Spinal cord (tissue), 10 donors: Measurements from ENCODE around the gene CHAC1. TPM values are rescaled to one million over a fixed set of nuclear protein-coding genes. Genes with fewer than 3 reads are reported as not detected.

ENCODE experiments used
- DNase-seq, 6 donors: peaks; one replicate each; pipeline versions ENCODE4 v3.0.0 to v3.0.0-alpha.2; 2013 to 2015; ENCODE audit warnings: low spot score in 6 of 6, low read depth in 4 of 6
- H3K27ac ChIP-seq: one replicate; pipeline ENCODE4 v1.5.1; 2013; ENCODE audit warnings: low read depth, low read length, control low read depth
- H3K27me3 ChIP-seq: one replicate; pipeline ENCODE4 v1.6.1; 2013; ENCODE audit warnings: low read length; ENCODE audit not compliant: control insufficient read depth, insufficient read depth
- H3K36me3 ChIP-seq: one replicate; pipeline ENCODE4 v1.6.1; 2013; ENCODE audit warnings: low read length; ENCODE audit not compliant: control insufficient read depth, insufficient read depth
- H3K4me1 ChIP-seq: one replicate; pipeline ENCODE4 v1.6.1; 2013; ENCODE audit warnings: low read length; ENCODE audit not compliant: control insufficient read depth, insufficient read depth
- H3K4me3 ChIP-seq: one replicate; pipeline ENCODE4 v1.5.1; 2013; ENCODE audit warnings: low read depth, low read length, control low read depth
- H3K9me3 ChIP-seq: one replicate; pipeline ENCODE4 v1.6.1; 2013; ENCODE audit warnings: low read length; ENCODE audit not compliant: control insufficient read depth, insufficient read depth
- WGBS: methylation state at CpG from one replicate; pipeline ENCODE4 v1.1.5; 2013; ENCODE audit warnings: missing lambda C conversion rate; ENCODE audit not compliant: insufficient coverage; 5-methylcytosine and 5-hydroxymethylcytosine counted together
- polyA plus RNA-seq, 2 donors: library from polyadenylated mRNA; unstranded; fragments of 120-200 nt; gene quantifications; one replicate each; pipeline ENCODE4 v1.2.1, GENCODE V29; 2013; ENCODE audit not compliant: insufficient read length in 2 of 2
- total RNA-seq, 2 donors: library from RNA; depleted of rRNA in 1 of 2; stranded (reverse); fragments of 120-200 nt in 1 of 2; fragments of >200 nt in 1 of 2; gene quantifications; one replicate each; pipeline versions ENCODE4 v1.2.3 to v1.2.4, GENCODE V29; 2013 to 2014
- donor health status: healthy.

Gene CHAC1
- total and polyA plus RNA-seq, 4 donors: 3.6 to 17.7 (median 10.8) TPM

GRCh38 chr15:40990789-40991188, 37.5 kb downstream of the CHAC1 start:
- DNase-seq: no peak
- no CpG with 5 or more reads among the region's 1 CpG for WGBS

GRCh38 chr15:40991355-40991754, 38.1 kb downstream of the CHAC1 start:
- H3K4me3 ChIP-seq: no peak overlapping the region
- 93% methylated on average over 2 of the region's 3 CpGs for WGBS
- H3K36me3 ChIP-seq: peaks cover 40% of the 10 kb centered on the region
- no peaks in the 10 kb centered on the region for H3K4me1 ChIP-seq
- no peaks in the 10 kb centered on the region for H3K27me3 ChIP-seq
- no peak overlapping the region for H3K27ac ChIP-seq
- no peak for DNase-seq
- H3K9me3 ChIP-seq: no peaks in the 10 kb centered on the region

More at GRCh38 chr15:40990789-40991188, 37.5 kb downstream of the CHAC1 start:
- Histone ChIP-seq H3K9me3 (no peaks in the 10 kb centered on the region), H3K27ac (no peak overlapping the region), H3K4me3 (no peak overlapping the region), H3K27me3 (no peaks in the 10 kb centered on the region), H3K36me3 (peaks cover 41% of the 10 kb centered on the region), H3K4me1 (no peaks in the 10 kb centered on the region)

DNA sequence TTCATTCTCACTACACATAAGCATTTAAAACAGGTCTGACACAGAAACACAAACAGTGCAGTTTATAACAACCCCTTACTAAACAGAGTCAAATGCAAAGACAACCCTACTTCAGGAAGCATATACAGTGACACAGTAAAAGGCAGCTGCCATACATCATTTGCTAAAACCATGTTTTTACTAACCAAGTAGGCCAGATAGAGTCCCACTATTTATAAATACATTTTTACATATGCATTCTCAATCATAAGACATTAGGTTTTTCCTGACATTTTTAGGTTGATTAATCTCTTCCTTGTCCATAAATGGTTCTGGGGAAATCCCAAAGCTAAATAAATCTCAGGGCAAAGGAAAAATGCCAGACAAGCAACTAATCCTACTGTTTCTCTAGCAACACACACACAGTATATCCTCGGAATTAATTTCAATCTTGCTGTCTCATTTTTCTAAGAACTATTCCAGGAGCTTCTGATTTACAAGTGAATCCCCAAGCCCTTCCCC, 39.0 kb downstream of the CHAC1 start:
- H3K27ac ChIP-seq: no peak overlapping the region
- no peak overlapping the region for H3K4me3 ChIP-seq
- H3K9me3 ChIP-seq: no peaks in the 10 kb centered on the region
- H3K36me3 ChIP-seq: peaks cover 37% of the 10 kb centered on the region
- peak in 1 of 6 donors; percentile 31 for DNase-seq
- WGBS: 78% methylated on average over 1 of the region's 1 CpG
- no peaks in the 10 kb centered on the region for H3K27me3 ChIP-seq
- no peaks in the 10 kb centered on the region for H3K4me1 ChIP-seq

- Histone ChIP-seq H3K4me3 (no peak overlapping the region), H3K27me3 (no peaks in the 10 kb centered on the region), H3K36me3 (peaks cover 34% of the 10 kb centered on the region), H3K27ac (no peak overlapping the region), H3K9me3 (no peaks in the 10 kb centered on the region), H3K4me1 (no peaks in the 10 kb centered on the region)
- 97% methylated on average over 4 of the region's 5 CpGs for WGBS
- no peak for DNase-seq
These were observed 39.6 kb downstream of the CHAC1 start for GRCh38 chr15:40992825-40993224.

DNA sequence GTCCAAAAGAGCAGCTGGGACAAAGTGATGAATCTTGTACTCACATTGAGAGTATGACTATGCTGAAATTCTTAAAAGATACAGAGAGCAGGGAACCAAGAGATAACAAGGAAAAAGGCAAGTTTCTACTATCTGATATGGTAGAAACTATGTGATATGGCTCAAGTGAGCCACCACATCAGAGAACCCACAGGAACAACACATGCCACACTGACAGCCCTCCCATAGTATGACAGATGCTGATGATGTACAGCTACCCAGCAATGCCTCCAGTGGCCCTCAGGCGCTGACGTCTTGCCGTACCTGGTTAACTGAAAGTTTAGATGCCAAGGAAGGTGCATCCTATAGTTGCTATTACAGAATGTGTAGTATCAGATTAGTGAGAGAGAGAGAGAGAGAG, 42.4 kb downstream of the CHAC1 start:
- no peaks in the 10 kb centered on the region for H3K27me3 ChIP-seq
- H3K4me3 ChIP-seq: no peak overlapping the region
- H3K36me3 ChIP-seq: peaks cover 43% of the 10 kb centered on the region
- H3K27ac ChIP-seq: no peak overlapping the region
- H3K4me1 ChIP-seq: no peaks in the 10 kb centered on the region
- DNase-seq: no peak
- H3K9me3 ChIP-seq: no peaks in the 10 kb centered on the region
- no CpG with 5 or more reads among the region's 3 CpGs for WGBS

DNA sequence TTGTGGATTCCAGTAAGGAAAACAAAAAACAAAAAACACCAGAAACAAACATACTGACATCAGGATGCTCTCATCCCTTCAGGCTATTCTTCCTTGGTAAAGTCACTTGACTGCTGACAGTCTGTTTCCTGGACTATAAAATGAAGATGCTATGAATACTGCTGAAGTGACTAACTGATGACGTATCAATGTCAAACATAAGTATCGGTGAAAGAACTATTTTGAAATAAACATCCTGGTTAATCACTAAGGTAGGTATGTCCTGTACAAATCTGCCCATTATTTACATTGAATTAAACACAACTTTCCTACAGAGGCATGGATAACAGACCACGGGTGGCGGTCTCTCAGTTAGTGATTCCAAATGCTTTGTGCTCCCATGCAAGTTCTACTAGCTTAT, 45.9 kb downstream of the CHAC1 start:
- H3K9me3 ChIP-seq: no peaks in the 10 kb centered on the region
- H3K27ac ChIP-seq: no peak overlapping the region
- no peak overlapping the region for H3K4me3 ChIP-seq
- no peak for DNase-seq
- peaks cover 37% of the 10 kb centered on the region for H3K36me3 ChIP-seq
- no peaks in the 10 kb centered on the region for H3K27me3 ChIP-seq
- WGBS: no CpG with 5 or more reads among the region's 4 CpGs
- H3K4me1 ChIP-seq: no peaks in the 10 kb centered on the region

DNA sequence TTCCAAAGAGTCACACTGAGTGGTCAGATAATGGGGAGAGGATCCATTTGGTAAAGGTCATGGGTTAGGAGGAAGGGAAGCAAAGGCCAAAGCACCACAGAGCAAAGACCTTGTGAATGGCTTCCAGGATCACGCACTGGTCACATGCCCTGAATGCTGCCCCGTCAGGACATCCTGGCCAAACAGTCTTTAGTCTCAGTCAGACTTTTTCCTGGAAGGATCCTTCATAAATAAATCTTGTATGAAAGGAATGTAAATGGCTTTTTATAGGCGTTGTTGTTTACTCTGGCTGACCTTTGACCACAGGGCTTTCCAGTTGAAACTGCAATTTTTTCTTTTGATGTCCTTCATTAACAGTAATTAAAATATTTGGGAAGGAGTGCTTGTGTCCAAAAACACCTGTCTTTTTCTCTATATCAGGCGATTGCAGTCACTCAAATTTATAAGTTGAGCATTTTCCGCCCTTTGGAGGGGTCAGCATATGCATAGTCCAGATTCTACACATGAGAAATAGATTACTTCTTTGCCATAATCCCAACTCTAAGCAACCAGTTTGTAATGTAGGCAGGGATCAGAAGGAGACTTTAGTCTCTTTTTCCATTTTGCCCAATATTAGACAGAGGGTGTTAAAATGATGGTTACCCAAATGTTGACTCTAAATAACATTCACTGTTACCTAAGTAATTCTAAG, 48.4 kb downstream of the CHAC1 start:
- peaks cover 27% of the 10 kb centered on the region for H3K36me3 ChIP-seq
- no peak overlapping the region for H3K27ac ChIP-seq
- H3K27me3 ChIP-seq: no peaks in the 10 kb centered on the region
- WGBS: 60% methylated on average over 1 of the region's 5 CpGs
- no peaks in the 10 kb centered on the region for H3K9me3 ChIP-seq
- no peak for DNase-seq
- H3K4me3 ChIP-seq: no peak overlapping the region
- H3K4me1 ChIP-seq: no peaks in the 10 kb centered on the region

GRCh38 chr15:41004490-41004889, 51.2 kb downstream of the CHAC1 start:
- Histone ChIP-seq H3K9me3 (no peaks in the 10 kb centered on the region), H3K27ac (no peak overlapping the region), H3K36me3 (peaks cover 25% of the 10 kb centered on the region), H3K4me1 (no peaks in the 10 kb centered on the region), H3K4me3 (no peak overlapping the region), H3K27me3 (no peaks in the 10 kb centered on the region)
- WGBS: no CpG with 5 or more reads among the region's 3 CpGs
- peak in 1 of 6 donors; percentile 63 for DNase-seq
